Neural cell (in vitro differentiated cells): Measurements from ENCODE around the gene HPRT1. TPM values are rescaled to one million over a fixed set of nuclear protein-coding genes. Genes with fewer than 3 reads are reported as not detected.

Experiments used
- H2AFZ ChIP-seq: fragments of 200-600, 300-800 bp; sonication (generic), shearing (Covaris generic); 2 replicates; pipeline ENCODE4 v1.6.0; 2014; ENCODE audit warnings: low read depth, mild to moderate bottlenecking, antibody characterized with exemption, low read length, moderate library complexity
- H3F3A ChIP-seq: fragments of 200-600 bp; shearing (Covaris generic); 2 replicates; pipeline ENCODE4 v1.6.1; 2016; ENCODE audit warnings: mild to moderate bottlenecking, moderate library complexity, mixed read lengths, antibody characterized with exemption, low read length; ENCODE audit not compliant: insufficient read depth, poor library complexity, severe bottlenecking
- H3K27ac ChIP-seq: fragments of 200-600, 300-800 bp; sonication (generic), shearing (Covaris generic); 2 replicates; pipeline ENCODE4 v1.5.1; 2014; ENCODE audit warnings: mild to moderate bottlenecking, low read length, moderate library complexity
- H3K27me3 ChIP-seq: fragments of 300-800, 200-600 bp; sonication (generic), shearing (Covaris generic); 2 replicates; pipeline ENCODE4 v1.6.0; 2014; ENCODE audit warnings: mild to moderate bottlenecking, low read depth, low read length, moderate library complexity; ENCODE audit not compliant: insufficient read depth
- H3K36me3 ChIP-seq: fragments of 300-800, 200-600 bp; sonication (generic), shearing (Covaris generic); 2 replicates; pipeline ENCODE4 v1.5.1; 2014; ENCODE audit warnings: mild to moderate bottlenecking, antibody characterized with exemption, low read length, moderate library complexity; ENCODE audit not compliant: insufficient read depth
- H3K4me2 ChIP-seq: fragments of 300-800, 200-600 bp; sonication (generic), shearing (Covaris generic); 2 replicates; pipeline ENCODE4 v1.6.0; 2014; ENCODE audit warnings: mild to moderate bottlenecking, low read length
- H3K4me3 ChIP-seq: fragments of 300-800, 200-600 bp; sonication (generic), shearing (Covaris generic); 2 replicates; pipeline ENCODE4 v1.5.1; 2014; ENCODE audit warnings: mild to moderate bottlenecking, low read length, moderate library complexity
- H3K79me2 ChIP-seq: fragments of 200-600 bp; shearing (Covaris generic); replicated peaks from 2 replicates; pipeline ENCODE4 v1.6.0; 2014; ENCODE audit warnings: mild to moderate bottlenecking, low read length, moderate library complexity; ENCODE audit not compliant: insufficient read depth
- H3K9ac ChIP-seq: fragments of 300-800, 200-600 bp; sonication (generic), shearing (Covaris generic); 2 replicates; pipeline ENCODE4 v1.6.1; 2016; ENCODE audit warnings: mild to moderate bottlenecking, low read length, mixed read lengths
- H3K9me2 ChIP-seq: fragments of 200-600 bp; shearing (Covaris generic); 2 replicates; pipeline ENCODE4 v1.6.1; 2016; ENCODE audit warnings: mild to moderate bottlenecking, low read length, mixed read lengths; ENCODE audit not compliant: insufficient read depth
- H3K9me3 ChIP-seq: fragments of 200-600, 300-800 bp; sonication (generic), shearing (Covaris generic); 2 replicates; pipeline ENCODE4 v1.6.1; 2016; ENCODE audit warnings: mild to moderate bottlenecking, mixed run types, low read length, moderate library complexity, mixed read lengths
- H4K20me1 ChIP-seq: fragments of 200-600 bp; shearing (Covaris generic); 2 replicates; pipeline ENCODE4 v1.6.1; 2016; ENCODE audit warnings: mild to moderate bottlenecking, mixed run types; ENCODE audit not compliant: insufficient read depth
- EP300 ChIP-seq: fragments of 450-650 bp; conservative IDR thresholded peaks from 2 replicates; pipeline ENCODE4 v1.6.1; 2014; ENCODE audit warnings: antibody characterized with exemption, mild to moderate bottlenecking, moderate library complexity; ENCODE audit not compliant: poor library complexity, severe bottlenecking
- EZH2 ChIP-seq: fragments of 200-600, 300-800 bp; shearing (Covaris generic), sonication (generic); IDR thresholded peaks from 2 replicates; pipeline ENCODE4 v1.6.1; 2014; ENCODE audit warnings: antibody characterized with exemption, low read length, borderline replicate concordance, mild to moderate bottlenecking; ENCODE audit not compliant: insufficient read depth, poor library complexity, severe bottlenecking
- MXI1 ChIP-seq: fragments of 450-650 bp; conservative IDR thresholded peaks from 2 replicates; pipeline ENCODE4 v1.6.1; 2014; ENCODE audit warnings: antibody characterized with exemption, mild to moderate bottlenecking; ENCODE audit not compliant: poor library complexity, severe bottlenecking
- POLR2AphosphoS5 ChIP-seq: IDR thresholded peaks from 2 replicates; pipeline ENCODE4 v1.6.1; 2012
- RAD21 ChIP-seq: fragments of 450-650 bp; conservative IDR thresholded peaks from 2 replicates; pipeline ENCODE4 v1.6.1; 2014; ENCODE audit warnings: antibody characterized with exemption, mild to moderate bottlenecking, moderate library complexity
- SMC3 ChIP-seq: fragments of 450-650 bp; conservative IDR thresholded peaks from 2 replicates; pipeline ENCODE4 v1.6.1; 2014; ENCODE audit warnings: antibody characterized with exemption, mild to moderate bottlenecking, moderate library complexity; ENCODE audit not compliant: poor library complexity
- TAF1 ChIP-seq: IDR thresholded peaks from 2 replicates; pipeline ENCODE4 v1.6.1; 2012; ENCODE audit warnings: low read depth
- polyA plus RNA-seq: library from polyadenylated mRNA; depleted of rRNA; stranded (reverse); fragments of >200 nt; gene quantifications from 2 replicates; pipeline ENCODE4 v1.2.3, GENCODE V29; 2014
- TF ChIP-seq, protein P1 (sequence below): IDR thresholded peaks from 2 replicates; pipeline ENCODE4 v1.6.1; 2012; ENCODE audit warnings: borderline replicate concordance
- TF ChIP-seq, protein P2 (sequence below): fragments of 450-650 bp; IDR thresholded peaks from 2 replicates; pipeline ENCODE4 v1.5.1; 2014; ENCODE audit warnings: antibody characterized with exemption, mild to moderate bottlenecking, moderate library complexity; ENCODE audit not compliant: poor library complexity, severe bottlenecking

Gene HPRT1
- polyA plus RNA-seq, 1 donor from 2014 or later: 10.1 TPM

DNA sequence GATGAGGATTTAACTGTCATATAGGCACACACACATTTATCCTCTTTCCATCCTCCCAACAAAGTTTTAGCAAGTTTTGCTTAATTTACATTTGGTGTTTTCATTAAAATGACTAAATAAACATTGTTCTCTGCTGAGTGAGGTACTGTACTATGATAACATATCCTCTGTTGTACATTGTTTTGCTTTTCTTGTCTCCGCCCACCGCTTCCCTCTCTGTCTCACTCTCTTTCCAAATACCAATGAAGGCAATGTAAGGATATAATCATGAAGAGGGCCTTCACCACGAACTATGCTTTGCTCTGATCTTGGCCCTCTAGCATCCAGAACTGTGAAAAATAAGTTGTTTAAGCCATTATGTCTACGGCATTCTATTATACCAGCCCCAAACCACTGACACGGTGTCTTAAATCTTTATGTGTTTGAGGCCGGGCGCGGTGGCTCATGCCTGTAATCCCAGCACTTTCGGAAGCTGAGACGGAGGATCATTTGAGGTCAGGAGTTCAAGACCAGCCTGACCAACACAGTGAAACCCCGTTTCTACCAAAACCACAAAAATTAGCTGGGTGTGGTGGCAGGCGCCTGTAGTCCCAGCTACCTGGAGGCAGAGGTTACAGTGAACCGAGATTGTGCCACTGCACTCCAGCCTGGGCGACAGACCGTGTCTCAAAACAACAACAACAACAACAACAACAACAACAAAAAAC is 65.3 kb downstream of the HPRT1 start:
- Histone ChIP-seq H3K9ac (no peak overlapping the region), H3K4me3 (no peak overlapping the region), H3K9me2 (no peaks in the 10 kb centered on the region), H4K20me1 (no peaks in the 10 kb centered on the region), H3K36me3 (no peaks in the 10 kb centered on the region), H3K27ac (no peak overlapping the region), H3F3A (no peaks in the 10 kb centered on the region), H2AFZ (no peak overlapping the region), H3K9me3 (no peaks in the 10 kb centered on the region), H3K27me3 (no peaks in the 10 kb centered on the region), H3K4me2 (no peak overlapping the region), H3K79me2 (no peaks in the 10 kb centered on the region)
- TF ChIP-seq, protein P1, sequence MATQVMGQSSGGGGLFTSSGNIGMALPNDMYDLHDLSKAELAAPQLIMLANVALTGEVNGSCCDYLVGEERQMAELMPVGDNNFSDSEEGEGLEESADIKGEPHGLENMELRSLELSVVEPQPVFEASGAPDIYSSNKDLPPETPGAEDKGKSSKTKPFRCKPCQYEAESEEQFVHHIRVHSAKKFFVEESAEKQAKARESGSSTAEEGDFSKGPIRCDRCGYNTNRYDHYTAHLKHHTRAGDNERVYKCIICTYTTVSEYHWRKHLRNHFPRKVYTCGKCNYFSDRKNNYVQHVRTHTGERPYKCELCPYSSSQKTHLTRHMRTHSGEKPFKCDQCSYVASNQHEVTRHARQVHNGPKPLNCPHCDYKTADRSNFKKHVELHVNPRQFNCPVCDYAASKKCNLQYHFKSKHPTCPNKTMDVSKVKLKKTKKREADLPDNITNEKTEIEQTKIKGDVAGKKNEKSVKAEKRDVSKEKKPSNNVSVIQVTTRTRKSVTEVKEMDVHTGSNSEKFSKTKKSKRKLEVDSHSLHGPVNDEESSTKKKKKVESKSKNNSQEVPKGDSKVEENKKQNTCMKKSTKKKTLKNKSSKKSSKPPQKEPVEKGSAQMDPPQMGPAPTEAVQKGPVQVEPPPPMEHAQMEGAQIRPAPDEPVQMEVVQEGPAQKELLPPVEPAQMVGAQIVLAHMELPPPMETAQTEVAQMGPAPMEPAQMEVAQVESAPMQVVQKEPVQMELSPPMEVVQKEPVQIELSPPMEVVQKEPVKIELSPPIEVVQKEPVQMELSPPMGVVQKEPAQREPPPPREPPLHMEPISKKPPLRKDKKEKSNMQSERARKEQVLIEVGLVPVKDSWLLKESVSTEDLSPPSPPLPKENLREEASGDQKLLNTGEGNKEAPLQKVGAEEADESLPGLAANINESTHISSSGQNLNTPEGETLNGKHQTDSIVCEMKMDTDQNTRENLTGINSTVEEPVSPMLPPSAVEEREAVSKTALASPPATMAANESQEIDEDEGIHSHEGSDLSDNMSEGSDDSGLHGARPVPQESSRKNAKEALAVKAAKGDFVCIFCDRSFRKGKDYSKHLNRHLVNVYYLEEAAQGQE: no peak
- TF ChIP-seq EP300 (no peak), RAD21 (no peak), SMC3 (no peak), MXI1 (no peak), POLR2AphosphoS5 (no peak), TAF1 (no peak), EZH2 (no peak)
- TF ChIP-seq, protein P2, sequence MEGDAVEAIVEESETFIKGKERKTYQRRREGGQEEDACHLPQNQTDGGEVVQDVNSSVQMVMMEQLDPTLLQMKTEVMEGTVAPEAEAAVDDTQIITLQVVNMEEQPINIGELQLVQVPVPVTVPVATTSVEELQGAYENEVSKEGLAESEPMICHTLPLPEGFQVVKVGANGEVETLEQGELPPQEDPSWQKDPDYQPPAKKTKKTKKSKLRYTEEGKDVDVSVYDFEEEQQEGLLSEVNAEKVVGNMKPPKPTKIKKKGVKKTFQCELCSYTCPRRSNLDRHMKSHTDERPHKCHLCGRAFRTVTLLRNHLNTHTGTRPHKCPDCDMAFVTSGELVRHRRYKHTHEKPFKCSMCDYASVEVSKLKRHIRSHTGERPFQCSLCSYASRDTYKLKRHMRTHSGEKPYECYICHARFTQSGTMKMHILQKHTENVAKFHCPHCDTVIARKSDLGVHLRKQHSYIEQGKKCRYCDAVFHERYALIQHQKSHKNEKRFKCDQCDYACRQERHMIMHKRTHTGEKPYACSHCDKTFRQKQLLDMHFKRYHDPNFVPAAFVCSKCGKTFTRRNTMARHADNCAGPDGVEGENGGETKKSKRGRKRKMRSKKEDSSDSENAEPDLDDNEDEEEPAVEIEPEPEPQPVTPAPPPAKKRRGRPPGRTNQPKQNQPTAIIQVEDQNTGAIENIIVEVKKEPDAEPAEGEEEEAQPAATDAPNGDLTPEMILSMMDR: no peak

DNA sequence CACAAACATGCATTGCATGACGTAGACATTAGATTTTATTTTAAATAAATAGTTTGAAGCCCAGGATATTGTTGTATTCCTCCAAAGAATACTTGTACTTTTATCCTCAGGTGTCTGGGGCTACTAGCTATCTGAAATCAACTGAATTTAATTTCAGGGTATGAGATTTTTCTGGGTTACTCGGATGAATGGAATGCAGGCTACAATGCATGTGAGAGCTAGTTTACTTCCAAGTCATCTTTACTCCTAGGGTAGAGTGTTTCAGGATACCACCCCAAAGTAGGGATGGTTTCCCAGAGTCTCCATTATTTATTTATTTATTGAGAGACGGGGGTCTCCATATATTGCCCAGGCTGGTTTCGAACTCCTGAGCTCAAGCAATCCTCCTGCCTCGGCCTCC is 66.4 kb downstream of the HPRT1 start:
- TF ChIP-seq EZH2 (no peak), RAD21 (no peak), SMC3 (no peak), TAF1 (no peak), POLR2AphosphoS5 (no peak), MXI1 (no peak), EP300 (no peak)
- TF ChIP-seq, protein P2: no peak
- TF ChIP-seq, protein P1: no peak
- H3K79me2 ChIP-seq: no peaks in the 10 kb centered on the region
- no peak overlapping the region for H3K27ac ChIP-seq
- H2AFZ ChIP-seq: no peak overlapping the region
- no peak overlapping the region for H3K4me2 ChIP-seq
- H3K36me3 ChIP-seq: no peaks in the 10 kb centered on the region
- no peaks in the 10 kb centered on the region for H3F3A ChIP-seq
- no peaks in the 10 kb centered on the region for H3K9me2 ChIP-seq
- H4K20me1 ChIP-seq: no peaks in the 10 kb centered on the region
- no peaks in the 10 kb centered on the region for H3K9me3 ChIP-seq
- no peaks in the 10 kb centered on the region for H3K27me3 ChIP-seq
- H3K4me3 ChIP-seq: no peak overlapping the region
- H3K9ac ChIP-seq: no peak overlapping the region
